GM12874 (cell line): ENCODE data around the gene TMEM17.
A peak's percentile ranks its signal among the peaks of the same experiment; 100 is the strongest.

Experiments
- TF ChIP-seq, protein P1 (sequence below): IDR thresholded peaks from 2 replicates; pipeline ENCODE4 v1.5.1; 2011; ENCODE audit warnings: low read depth, mild to moderate bottlenecking, control low read depth, low read length, moderate library complexity; ENCODE audit not compliant: insufficient read depth

Gene TMEM17

DNA sequence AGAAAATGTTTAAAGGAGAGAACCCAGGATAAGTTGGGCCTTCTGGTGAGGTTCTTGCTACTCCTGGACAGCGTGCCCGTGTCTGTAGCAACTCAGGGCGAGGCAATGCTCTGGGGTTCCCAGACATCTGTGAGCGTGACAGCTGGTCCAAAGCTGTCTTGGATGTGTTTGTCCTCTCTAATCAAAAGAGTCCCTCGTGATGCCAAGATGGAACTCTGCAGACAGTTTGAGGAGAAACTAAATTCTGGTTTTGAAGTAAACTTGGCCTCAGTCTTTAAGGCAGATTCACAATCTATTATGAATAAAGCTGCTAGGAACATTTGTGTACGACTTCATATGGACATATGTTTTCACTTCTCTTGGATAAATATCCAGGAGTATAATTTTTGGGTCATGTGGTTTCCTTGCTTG is 47.3 kb downstream of the TMEM17 start:
- TF ChIP-seq, protein P1, sequence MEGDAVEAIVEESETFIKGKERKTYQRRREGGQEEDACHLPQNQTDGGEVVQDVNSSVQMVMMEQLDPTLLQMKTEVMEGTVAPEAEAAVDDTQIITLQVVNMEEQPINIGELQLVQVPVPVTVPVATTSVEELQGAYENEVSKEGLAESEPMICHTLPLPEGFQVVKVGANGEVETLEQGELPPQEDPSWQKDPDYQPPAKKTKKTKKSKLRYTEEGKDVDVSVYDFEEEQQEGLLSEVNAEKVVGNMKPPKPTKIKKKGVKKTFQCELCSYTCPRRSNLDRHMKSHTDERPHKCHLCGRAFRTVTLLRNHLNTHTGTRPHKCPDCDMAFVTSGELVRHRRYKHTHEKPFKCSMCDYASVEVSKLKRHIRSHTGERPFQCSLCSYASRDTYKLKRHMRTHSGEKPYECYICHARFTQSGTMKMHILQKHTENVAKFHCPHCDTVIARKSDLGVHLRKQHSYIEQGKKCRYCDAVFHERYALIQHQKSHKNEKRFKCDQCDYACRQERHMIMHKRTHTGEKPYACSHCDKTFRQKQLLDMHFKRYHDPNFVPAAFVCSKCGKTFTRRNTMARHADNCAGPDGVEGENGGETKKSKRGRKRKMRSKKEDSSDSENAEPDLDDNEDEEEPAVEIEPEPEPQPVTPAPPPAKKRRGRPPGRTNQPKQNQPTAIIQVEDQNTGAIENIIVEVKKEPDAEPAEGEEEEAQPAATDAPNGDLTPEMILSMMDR, result no peak

DNA sequence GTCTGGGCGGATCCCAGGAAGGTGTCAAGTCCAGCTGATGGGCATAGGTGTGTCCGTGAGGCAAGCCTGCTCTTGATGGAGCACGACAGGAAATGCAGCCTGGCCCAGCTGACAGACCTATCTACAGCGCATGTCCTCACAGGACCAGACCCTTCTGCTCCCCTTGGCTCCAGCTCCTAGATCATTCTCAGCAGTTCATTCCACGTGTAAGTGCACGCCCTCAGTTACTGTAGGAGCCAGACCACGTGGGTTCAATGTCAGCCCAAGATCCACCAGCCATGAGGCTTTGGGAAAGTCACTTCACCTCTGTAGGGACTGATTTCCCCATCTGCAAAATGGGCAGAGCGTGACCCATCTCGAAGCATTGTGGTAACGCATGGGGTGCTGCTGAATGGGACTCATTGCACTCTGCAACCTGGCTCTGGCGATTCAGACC is 47.8 kb downstream of the TMEM17 start:
- TF ChIP-seq, protein P1, result no peak

DNA sequence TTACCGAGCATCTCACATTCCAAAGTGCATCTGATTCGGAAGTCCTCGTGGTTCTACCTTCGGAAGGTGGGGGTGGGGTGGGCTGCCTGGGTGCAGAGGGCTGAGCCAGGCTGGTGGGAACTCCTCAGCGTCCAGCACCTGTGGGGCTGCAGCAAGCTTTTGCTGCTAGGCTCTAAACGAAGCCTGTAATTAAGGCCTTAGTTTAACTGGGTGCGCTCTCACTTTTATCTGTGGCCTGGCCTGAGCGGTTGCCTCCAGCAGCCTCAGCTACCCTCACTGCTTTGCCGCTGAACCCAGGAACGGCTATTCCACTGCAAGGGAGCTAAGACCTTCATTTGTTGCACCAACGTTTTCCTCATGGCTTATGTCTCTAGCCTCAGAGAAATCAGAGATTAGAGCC is 48.4 kb downstream of the TMEM17 start:
- TF ChIP-seq, protein P1, result no peak

DNA sequence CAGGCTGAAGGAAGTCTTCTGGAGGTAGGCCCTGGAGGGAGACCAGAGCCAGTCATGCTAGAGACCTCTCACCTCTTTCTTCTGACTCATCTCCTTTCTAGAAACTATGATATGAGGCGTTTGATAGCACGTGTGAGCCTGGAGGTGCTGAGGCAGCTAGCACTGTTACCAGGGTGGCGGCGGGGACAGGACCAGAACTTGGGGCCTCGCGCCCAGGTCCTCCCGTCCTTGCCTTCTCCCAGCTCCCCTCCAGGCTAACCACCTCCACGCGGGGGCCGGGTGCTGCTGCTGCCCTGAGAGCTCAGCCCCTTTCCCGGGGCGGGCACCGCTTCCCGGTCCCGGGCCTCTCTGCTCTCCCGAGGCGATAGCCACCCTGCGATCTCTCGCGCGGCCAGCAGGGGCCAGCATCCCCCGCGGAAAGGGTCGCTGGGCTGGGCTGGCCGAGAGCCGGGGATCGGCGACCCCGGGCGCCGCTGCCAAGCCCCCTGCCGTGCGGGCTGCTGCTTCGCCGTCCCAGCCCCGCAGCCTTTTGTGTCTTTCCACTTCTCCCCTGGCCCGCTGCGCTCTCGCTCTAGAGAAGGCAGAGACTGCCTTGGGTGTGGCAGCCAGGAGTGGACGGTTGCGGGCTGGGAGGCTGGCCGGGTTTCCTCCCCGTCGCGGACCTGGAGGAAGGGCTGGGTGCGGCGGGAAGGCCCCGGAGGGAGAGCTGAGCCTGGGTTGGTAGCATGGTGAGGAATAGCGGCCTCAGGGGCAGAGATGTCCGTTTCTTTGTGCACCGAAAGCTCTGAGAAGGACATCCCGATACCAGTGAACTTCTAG is 49.1 kb downstream of the TMEM17 start:
- TF ChIP-seq, protein P1, result peak; percentile 98

DNA sequence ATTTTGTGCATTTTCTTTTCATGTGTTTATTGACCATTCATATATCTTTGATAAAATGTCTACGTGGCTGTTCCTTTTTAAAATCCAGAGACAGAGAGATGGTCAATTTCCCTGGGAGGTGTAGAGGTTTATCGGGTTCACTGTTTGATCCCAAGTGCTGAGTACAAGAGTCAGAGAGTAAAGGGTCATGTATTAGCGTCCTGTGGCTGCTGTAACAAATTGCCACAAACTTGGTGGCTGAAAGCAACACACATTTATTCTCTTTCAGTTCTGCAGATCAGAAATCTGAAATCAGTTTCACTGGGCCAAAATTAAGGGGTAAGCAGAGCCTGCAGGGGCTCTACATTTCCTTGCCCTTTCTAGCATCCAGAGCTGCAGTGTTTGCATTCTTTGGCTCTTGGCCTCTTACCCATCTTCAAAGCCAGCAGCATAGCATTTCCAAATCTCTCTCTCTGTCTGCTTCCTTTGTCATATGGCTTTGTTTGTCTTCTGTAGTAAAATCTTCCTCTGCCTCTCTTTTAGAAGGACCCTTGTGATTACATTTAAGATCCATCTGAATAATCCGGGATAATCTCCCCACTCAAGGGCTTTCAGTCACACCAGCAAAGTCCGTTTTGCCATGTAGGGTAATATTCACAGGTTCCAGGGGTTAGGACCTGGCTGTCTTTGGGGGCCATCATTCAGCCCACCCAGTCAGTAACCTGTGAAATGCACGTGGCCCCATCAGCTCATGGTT is 49.9 kb downstream of the TMEM17 start:
- TF ChIP-seq, protein P1, result no peak

DNA sequence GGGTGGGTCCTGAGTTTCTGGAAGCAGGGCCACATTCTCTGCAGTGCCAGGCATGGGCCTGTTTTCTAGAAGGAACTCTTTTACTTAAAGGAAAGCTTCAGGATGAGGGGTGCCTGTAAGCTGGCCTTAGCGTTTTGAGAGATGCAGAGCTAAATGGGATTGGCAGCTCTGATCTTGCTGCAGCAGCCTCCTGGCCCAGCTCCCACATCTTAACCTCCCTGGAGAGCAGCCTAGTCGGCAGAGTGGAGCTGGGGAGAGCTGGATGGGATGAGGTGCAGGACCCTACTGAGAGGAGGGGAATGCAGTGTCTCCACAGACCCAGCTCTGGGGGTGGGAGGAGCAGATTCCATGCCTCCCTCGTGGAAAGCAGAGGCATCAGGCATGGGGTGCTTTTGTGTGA is 52.0 kb downstream of the TMEM17 start:
- TF ChIP-seq, protein P1, result no peak

DNA sequence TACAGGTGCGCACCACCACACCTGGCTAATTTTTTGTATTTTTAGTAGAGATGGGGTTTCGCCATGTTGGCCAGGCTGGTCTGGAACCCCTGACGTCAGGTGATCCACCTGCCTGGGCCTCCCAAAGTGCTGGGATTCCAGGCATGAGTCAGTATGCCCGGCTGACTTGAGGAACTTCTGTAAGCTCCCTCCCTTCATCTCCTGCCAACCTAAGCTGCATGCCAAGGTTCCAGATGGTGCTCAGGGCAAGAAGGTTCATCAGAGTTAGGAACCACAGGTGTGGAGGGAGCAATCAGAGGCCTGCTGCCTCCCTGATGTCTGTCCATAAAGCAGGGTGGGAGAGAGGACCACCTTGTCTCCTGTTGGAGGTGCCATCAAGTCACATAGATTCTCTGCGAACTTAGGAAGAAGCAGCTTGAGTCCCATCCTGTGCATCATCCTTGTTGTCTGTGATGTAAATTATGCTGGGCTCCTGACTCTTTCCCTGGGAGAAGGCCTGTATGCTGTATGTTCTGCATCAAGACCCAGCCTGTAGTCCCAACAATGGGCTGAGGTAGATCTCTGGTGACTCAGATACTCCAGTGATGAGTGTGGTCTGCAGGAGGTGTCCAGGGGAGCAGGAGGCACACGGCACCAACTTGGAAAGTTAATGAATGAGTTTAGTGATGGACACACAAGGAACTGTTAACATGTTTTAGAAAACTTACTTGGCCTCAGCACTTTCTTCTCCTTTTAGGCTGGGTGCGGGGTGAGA is 53.1 kb downstream of the TMEM17 start:
- TF ChIP-seq, protein P1, result no peak
